Naive B cell (primary cell): ENCODE measurements around the gene CFAP251. TPM values are rescaled to one million over a fixed set of nuclear protein-coding genes. Genes with fewer than 3 reads are reported as not detected.

ENCODE experiments used
- ATAC-seq, 2 donors: fragments of 150-1000 bp; cut with Tn5 transposase; 2 replicates each; pipeline ENCODE4 v1.10.0; 2021; ENCODE audit warnings: low read depth in 2 of 2, mild to moderate bottlenecking in 2 of 2, moderate library complexity in 2 of 2
- DNase-seq: peaks from one replicate; pipeline ENCODE4 v3.0.0; 2022
- H3K27ac Mint-ChIP-seq, 6 donors: one replicate each; pipeline ENCODE4 v1.8.0; 2020 to 2022; ENCODE audit warnings: mild to moderate bottlenecking in 6 of 6, mixed read lengths in 6 of 6, moderate library complexity in 5 of 6, inconsistent platforms in 2 of 6
- H3K27me3 Mint-ChIP-seq, 3 donors: one replicate each; pipeline ENCODE4 v1.8.0; 2021 to 2022; ENCODE audit warnings: mixed read lengths in 3 of 3, mild to moderate bottlenecking in 1 of 3
- H3K36me3 Mint-ChIP-seq, 2 donors: one replicate each; pipeline ENCODE4 v1.8.0; 2020 to 2022; ENCODE audit warnings: mixed read lengths in 2 of 2, inconsistent platforms in 1 of 2, mild to moderate bottlenecking in 1 of 2
- H3K4me1 Mint-ChIP-seq, 3 donors: one replicate each; pipeline ENCODE4 v1.8.0; 2020 to 2022; ENCODE audit warnings: mixed read lengths in 3 of 3, inconsistent platforms in 1 of 3, mild to moderate bottlenecking in 1 of 3, moderate library complexity in 1 of 3
- H3K4me3 Mint-ChIP-seq, 8 donors: one replicate each; pipeline ENCODE4 v1.8.0; 2020 to 2022; ENCODE audit warnings: mild to moderate bottlenecking in 8 of 8, mixed read lengths in 8 of 8, moderate library complexity in 8 of 8, inconsistent platforms in 2 of 8
- H3K9me3 Mint-ChIP-seq, 7 donors: one replicate each; pipeline ENCODE4 v1.8.0; 2020 to 2022; ENCODE audit warnings: mixed read lengths in 7 of 7, mild to moderate bottlenecking in 5 of 7, inconsistent platforms in 2 of 7, moderate library complexity in 1 of 7
- polyA plus RNA-seq, 6 donors: library from polyadenylated mRNA; unstranded; fragments of 300-500 nt; fragmentation: Illumina TruSeq; gene quantifications; one replicate each; pipeline ENCODE4 v1.2.3, GENCODE V29; 2021; ENCODE audit warnings: low read depth in 6 of 6

Gene CFAP251
- polyA plus RNA-seq, 6 donors from 2014 or later: 0.26 to 0.91 (median 0.55) TPM; not detected in 2

GRCh38 chr12:121960541-121960940 lies 42.1 kb downstream of the CFAP251 start:
- DNase-seq (no peak), ATAC-seq (no peak)
- Mint-ChIP-seq H3K36me3 (no peaks in the 10 kb centered on the region), H3K4me3 (no peak overlapping the region), H3K27ac (peak overlapping the region in 2 of 6 donors; percentile 77 to 84), H3K9me3 (no peaks in the 10 kb centered on the region), H3K4me1 (peaks cover 11 to 19% (median 13%) of the 10 kb centered on the region in 3 donors), H3K27me3 (peaks cover 0 to 9% (median 0%) of the 10 kb centered on the region in 3 donors)

GRCh38 chr12:121961195-121961879 lies 42.9 kb downstream of the CFAP251 start:
- H3K9me3 Mint-ChIP-seq: no peaks in the 10 kb centered on the region
- no peak for DNase-seq
- H3K36me3 Mint-ChIP-seq: no peaks in the 10 kb centered on the region
- peaks cover 0 to 9% (median 0%) of the 10 kb centered on the region in 3 donors for H3K27me3 Mint-ChIP-seq
- no peak for ATAC-seq
- H3K4me3 Mint-ChIP-seq: no peak overlapping the region
- peak overlapping the region in 1 of 6 donors; percentile 85 for H3K27ac Mint-ChIP-seq
- peaks cover 6 to 13% (median 6%) of the 10 kb centered on the region in 3 donors for H3K4me1 Mint-ChIP-seq

- no peaks in the 10 kb centered on the region for H3K9me3 Mint-ChIP-seq
- H3K27ac Mint-ChIP-seq: no peak overlapping the region
- H3K4me1 Mint-ChIP-seq: peaks cover 10 to 16% (median 10%) of the 10 kb centered on the region in 3 donors
- no peaks in the 10 kb centered on the region for H3K36me3 Mint-ChIP-seq
- no peak overlapping the region for H3K4me3 Mint-ChIP-seq
- no peak for DNase-seq
- no peak for ATAC-seq
- H3K27me3 Mint-ChIP-seq: peaks cover 0 to 9% (median 0%) of the 10 kb centered on the region in 3 donors
These were observed 45.1 kb downstream of the CFAP251 start for GRCh38 chr12:121963341-121964018.

GRCh38 chr12:121964813-121965643 lies 46.6 kb downstream of the CFAP251 start:
- H3K9me3 Mint-ChIP-seq: no peaks in the 10 kb centered on the region
- DNase-seq (no peak), ATAC-seq (no peak)
- H3K4me1 Mint-ChIP-seq: peaks cover 19 to 28% (median 23%) of the 10 kb centered on the region in 3 donors
- no peak overlapping the region for H3K4me3 Mint-ChIP-seq
- peak overlapping the region in 1 of 6 donors; percentile 54 for H3K27ac Mint-ChIP-seq
- peaks cover 0 to 9% (median 0%) of the 10 kb centered on the region in 3 donors for H3K27me3 Mint-ChIP-seq
- H3K36me3 Mint-ChIP-seq: no peaks in the 10 kb centered on the region

- no peak for DNase-seq
- peaks cover 2 to 4% of the 10 kb centered on the region in 2 donors for H3K36me3 Mint-ChIP-seq
- H3K27ac Mint-ChIP-seq: peak overlapping the region in 1 of 6 donors; percentile 21
- H3K27me3 Mint-ChIP-seq: peaks cover 0 to 9% (median 0%) of the 10 kb centered on the region in 3 donors
- peaks cover 0 to 2% (median 0%) of the 10 kb centered on the region in 7 donors for H3K9me3 Mint-ChIP-seq
- peaks cover 19 to 33% (median 29%) of the 10 kb centered on the region in 3 donors for H3K4me1 Mint-ChIP-seq
- peak overlapping the region in 1 of 8 donors; percentile 40 for H3K4me3 Mint-ChIP-seq
- no peak for ATAC-seq
These were observed 48.6 kb downstream of the CFAP251 start for GRCh38 chr12:121966959-121967358.

- no peak for DNase-seq
- no peaks in the 10 kb centered on the region for H3K27me3 Mint-ChIP-seq
- ATAC-seq: peak; percentile 57 to 74
- H3K36me3 Mint-ChIP-seq: peaks cover 5 to 8% of the 10 kb centered on the region in 2 donors
- H3K27ac Mint-ChIP-seq: peak overlapping the region in 4 of 6 donors; percentile 15 to 74 (median 66)
- H3K4me3 Mint-ChIP-seq: peak overlapping the region in 6 of 8 donors; percentile 24 to 72 (median 68)
- H3K4me1 Mint-ChIP-seq: peaks cover 19 to 33% (median 29%) of the 10 kb centered on the region in 3 donors
- H3K9me3 Mint-ChIP-seq: peaks cover 0 to 9% (median 3%) of the 10 kb centered on the region in 7 donors
These were observed 50.5 kb downstream of the CFAP251 start for GRCh38 chr12:121968876-121969275.

- H3K36me3 Mint-ChIP-seq: peaks cover 5 to 8% of the 10 kb centered on the region in 2 donors
- H3K9me3 Mint-ChIP-seq: peaks cover 0 to 12% (median 5%) of the 10 kb centered on the region in 7 donors
- H3K4me1 Mint-ChIP-seq: peaks cover 22 to 28% (median 23%) of the 10 kb centered on the region in 3 donors
- DNase-seq (no peak), ATAC-seq (no peak)
- no peaks in the 10 kb centered on the region for H3K27me3 Mint-ChIP-seq
- H3K4me3 Mint-ChIP-seq: no peak overlapping the region
- H3K27ac Mint-ChIP-seq: peak overlapping the region in 1 of 6 donors; percentile 48
These were observed 51.3 kb downstream of the CFAP251 start for GRCh38 chr12:121969726-121970125.

GRCh38 chr12:121970581-121971300 lies 52.3 kb downstream of the CFAP251 start:
- Mint-ChIP-seq H3K27ac (peak overlapping the region in 1 of 6 donors; percentile 12), H3K9me3 (peaks cover 0 to 12% (median 5%) of the 10 kb centered on the region in 7 donors), H3K36me3 (peaks cover 5 to 8% of the 10 kb centered on the region in 2 donors), H3K27me3 (no peaks in the 10 kb centered on the region), H3K4me1 (peaks cover 20 to 27% (median 22%) of the 10 kb centered on the region in 3 donors), H3K4me3 (peak overlapping the region in 1 of 8 donors; percentile 83)
- ATAC-seq (no peak), DNase-seq (no peak)

- Mint-ChIP-seq H3K4me3 (peak overlapping the region in 1 of 8 donors; percentile 40), H3K9me3 (peaks cover 0 to 12% (median 5%) of the 10 kb centered on the region in 7 donors), H3K27me3 (no peaks in the 10 kb centered on the region), H3K27ac (peak overlapping the region in 1 of 6 donors; percentile 44), H3K36me3 (peaks cover 5 to 8% of the 10 kb centered on the region in 2 donors), H3K4me1 (peaks cover 11 to 17% (median 15%) of the 10 kb centered on the region in 3 donors)
- DNase-seq: no peak
- ATAC-seq: no peak
These were observed 55.9 kb downstream of the CFAP251 start for GRCh38 chr12:121974026-121974985.

- ATAC-seq: no peak
- Mint-ChIP-seq H3K9me3 (peaks cover 0 to 12% (median 5%) of the 10 kb centered on the region in 7 donors), H3K4me3 (no peak overlapping the region), H3K27me3 (no peaks in the 10 kb centered on the region), H3K27ac (no peak overlapping the region), H3K4me1 (peaks cover 14 to 21% (median 17%) of the 10 kb centered on the region in 3 donors), H3K36me3 (peaks cover 5 to 8% of the 10 kb centered on the region in 2 donors)
- no peak for DNase-seq
These were observed 56.6 kb downstream of the CFAP251 start for GRCh38 chr12:121975021-121975420.

GRCh38 chr12:121976950-121977349 lies 58.6 kb downstream of the CFAP251 start:
- Mint-ChIP-seq H3K4me1 (peaks cover 29 to 33% (median 29%) of the 10 kb centered on the region in 3 donors), H3K9me3 (peaks cover 0 to 12% (median 3%) of the 10 kb centered on the region in 7 donors), H3K4me3 (no peak overlapping the region), H3K27ac (no peak overlapping the region), H3K27me3 (no peaks in the 10 kb centered on the region), H3K36me3 (peaks cover 3 to 4% of the 10 kb centered on the region in 2 donors)
- ATAC-seq (no peak), DNase-seq (no peak)
